ENCODE measurements around the gene ZNF134. TPM values are rescaled to one million over a fixed set of nuclear protein-coding genes. Genes with fewer than 3 reads are reported as not detected.

ZNF134 gene
- total RNA-seq, 1 experiment from 2014 or later = 18.9 TPM

GRCh38 chr19:57623091-57623490, 9.0 kb downstream of the ZNF134 start:
- no TSS peak for BruUV-seq (replicated peaks)
- Histone ChIP-seq H3K27ac (ENCODE audit: low read length) (no peak overlapping the region), H3K9me3 (ENCODE audit: control insufficient read depth, insufficient read depth, low read depth, low read length) (peaks cover 68% of the 10 kb centered on the region), H3K4me1 (ENCODE audit: control insufficient read depth, insufficient read depth, low read length) (no peaks in the 10 kb centered on the region), H3K36me3 (ENCODE audit: control insufficient read depth, insufficient read depth, low read length) (peaks cover 7% of the 10 kb centered on the region; the same call in 1 of the 2 replicates), H3K27me3 (ENCODE audit: control insufficient read depth, insufficient read depth, low read length) (no peaks in the 10 kb centered on the region), H3K4me3 (ENCODE audit: low read depth in 2 of 2, low read length in 2 of 2) (no peak overlapping the region)
- in situ Hi-C loops (cut with HindIII; ENCODE audit: low pct_unique_long_range_greater_than_20kb, low sequenced_read_pairs) = no loop called here
- POLR2A ChIA-PET = no interaction called here
- intact Hi-C loops (cut with micrococcal nuclease; ENCODE audit: unreplicated experiment) = no loop called here
- CTCF ChIA-PET = no interaction called here
- TF ChIP-seq, protein P1, sequence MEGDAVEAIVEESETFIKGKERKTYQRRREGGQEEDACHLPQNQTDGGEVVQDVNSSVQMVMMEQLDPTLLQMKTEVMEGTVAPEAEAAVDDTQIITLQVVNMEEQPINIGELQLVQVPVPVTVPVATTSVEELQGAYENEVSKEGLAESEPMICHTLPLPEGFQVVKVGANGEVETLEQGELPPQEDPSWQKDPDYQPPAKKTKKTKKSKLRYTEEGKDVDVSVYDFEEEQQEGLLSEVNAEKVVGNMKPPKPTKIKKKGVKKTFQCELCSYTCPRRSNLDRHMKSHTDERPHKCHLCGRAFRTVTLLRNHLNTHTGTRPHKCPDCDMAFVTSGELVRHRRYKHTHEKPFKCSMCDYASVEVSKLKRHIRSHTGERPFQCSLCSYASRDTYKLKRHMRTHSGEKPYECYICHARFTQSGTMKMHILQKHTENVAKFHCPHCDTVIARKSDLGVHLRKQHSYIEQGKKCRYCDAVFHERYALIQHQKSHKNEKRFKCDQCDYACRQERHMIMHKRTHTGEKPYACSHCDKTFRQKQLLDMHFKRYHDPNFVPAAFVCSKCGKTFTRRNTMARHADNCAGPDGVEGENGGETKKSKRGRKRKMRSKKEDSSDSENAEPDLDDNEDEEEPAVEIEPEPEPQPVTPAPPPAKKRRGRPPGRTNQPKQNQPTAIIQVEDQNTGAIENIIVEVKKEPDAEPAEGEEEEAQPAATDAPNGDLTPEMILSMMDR (IDR thresholded peaks at IDR 0.05) = no peak
- TF ChIP-seq, protein P2, sequence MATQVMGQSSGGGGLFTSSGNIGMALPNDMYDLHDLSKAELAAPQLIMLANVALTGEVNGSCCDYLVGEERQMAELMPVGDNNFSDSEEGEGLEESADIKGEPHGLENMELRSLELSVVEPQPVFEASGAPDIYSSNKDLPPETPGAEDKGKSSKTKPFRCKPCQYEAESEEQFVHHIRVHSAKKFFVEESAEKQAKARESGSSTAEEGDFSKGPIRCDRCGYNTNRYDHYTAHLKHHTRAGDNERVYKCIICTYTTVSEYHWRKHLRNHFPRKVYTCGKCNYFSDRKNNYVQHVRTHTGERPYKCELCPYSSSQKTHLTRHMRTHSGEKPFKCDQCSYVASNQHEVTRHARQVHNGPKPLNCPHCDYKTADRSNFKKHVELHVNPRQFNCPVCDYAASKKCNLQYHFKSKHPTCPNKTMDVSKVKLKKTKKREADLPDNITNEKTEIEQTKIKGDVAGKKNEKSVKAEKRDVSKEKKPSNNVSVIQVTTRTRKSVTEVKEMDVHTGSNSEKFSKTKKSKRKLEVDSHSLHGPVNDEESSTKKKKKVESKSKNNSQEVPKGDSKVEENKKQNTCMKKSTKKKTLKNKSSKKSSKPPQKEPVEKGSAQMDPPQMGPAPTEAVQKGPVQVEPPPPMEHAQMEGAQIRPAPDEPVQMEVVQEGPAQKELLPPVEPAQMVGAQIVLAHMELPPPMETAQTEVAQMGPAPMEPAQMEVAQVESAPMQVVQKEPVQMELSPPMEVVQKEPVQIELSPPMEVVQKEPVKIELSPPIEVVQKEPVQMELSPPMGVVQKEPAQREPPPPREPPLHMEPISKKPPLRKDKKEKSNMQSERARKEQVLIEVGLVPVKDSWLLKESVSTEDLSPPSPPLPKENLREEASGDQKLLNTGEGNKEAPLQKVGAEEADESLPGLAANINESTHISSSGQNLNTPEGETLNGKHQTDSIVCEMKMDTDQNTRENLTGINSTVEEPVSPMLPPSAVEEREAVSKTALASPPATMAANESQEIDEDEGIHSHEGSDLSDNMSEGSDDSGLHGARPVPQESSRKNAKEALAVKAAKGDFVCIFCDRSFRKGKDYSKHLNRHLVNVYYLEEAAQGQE (IDR thresholded peaks at IDR 0.05; ENCODE audit: insufficient read depth in 1 of 2, low read depth in 2 of 2, low read length in 1 of 2) = no peak
- ATAC-seq = no peak
- no peak for DNase-seq (ENCODE audit: low read depth, low spot score)

GRCh38 chr19:57632987-57633831, 19.2 kb downstream of the ZNF134 start, which contains the start of gene ZNF211:
Gene ZNF211, plus strand, starts transcription at chr19:57633168. Its CDS starts 179 bp downstream, at chr19:57633347.
- DNase-seq (ENCODE audit: low read depth, low spot score) (peak; percentile 88), ATAC-seq (peak; percentile 100)
- Histone ChIP-seq H3K4me1 (ENCODE audit: control insufficient read depth, insufficient read depth, low read length) (peaks cover 5% of the 10 kb centered on the region; the same call in 1 of the 2 replicates), H3K36me3 (ENCODE audit: control insufficient read depth, insufficient read depth, low read length) (no peaks in the 10 kb centered on the region; the same call in 1 of the 2 replicates), H3K27ac (ENCODE audit: low read length) (peak within 1 kb of the TSS; percentile 78), H3K27me3 (ENCODE audit: control insufficient read depth, insufficient read depth, low read length) (no peaks in the 10 kb centered on the region), H3K9me3 (ENCODE audit: control insufficient read depth, insufficient read depth, low read depth, low read length) (peaks cover 19% of the 10 kb centered on the region; the same call in 1 of the 2 replicates), H3K4me3 (ENCODE audit: low read depth in 2 of 2, low read length in 2 of 2) (peak within 1 kb of the TSS; percentile 75 to 90)
- peak; percentile 68; the same call in 1 of the 2 replicates for TF ChIP-seq POLR2AphosphoS5 (IDR thresholded peaks at IDR 0.05; ENCODE audit: low read depth, low read length)
- TF ChIP-seq, protein P1 (IDR thresholded peaks at IDR 0.05) = no peak
- peak; percentile 44; the same call in 1 of the 2 replicates for TF ChIP-seq SIN3A (IDR thresholded peaks at IDR 0.05; ENCODE audit: borderline replicate concordance, insufficient read depth, low read depth, low read length)
- peak; percentile 84 for TF ChIP-seq TCF7L2 (IDR thresholded peaks at IDR 0.05; ENCODE audit: low read depth, low read length)
- BruUV-seq (replicated peaks) = no TSS peak
- intact Hi-C loops (cut with micrococcal nuclease; ENCODE audit: unreplicated experiment) = no loop called here
- CTCF ChIA-PET = interaction anchor here (0.7 kb wide), 1 partner anchor 49 kb away, joined by 3 read pairs; the partner anchor contains the start of gene ZNF551
- in situ Hi-C loops (cut with HindIII; ENCODE audit: low pct_unique_long_range_greater_than_20kb, low sequenced_read_pairs) = no loop called here
- POLR2A ChIA-PET = interaction anchor here (0.6 kb wide), 1 partner anchor 64 kb away, joined by 5 read pairs; no protein-coding TSS in a partner anchor

All from Panc1 (cell line).